ENCODE measurements around the gene SLC4A7.

DNA sequence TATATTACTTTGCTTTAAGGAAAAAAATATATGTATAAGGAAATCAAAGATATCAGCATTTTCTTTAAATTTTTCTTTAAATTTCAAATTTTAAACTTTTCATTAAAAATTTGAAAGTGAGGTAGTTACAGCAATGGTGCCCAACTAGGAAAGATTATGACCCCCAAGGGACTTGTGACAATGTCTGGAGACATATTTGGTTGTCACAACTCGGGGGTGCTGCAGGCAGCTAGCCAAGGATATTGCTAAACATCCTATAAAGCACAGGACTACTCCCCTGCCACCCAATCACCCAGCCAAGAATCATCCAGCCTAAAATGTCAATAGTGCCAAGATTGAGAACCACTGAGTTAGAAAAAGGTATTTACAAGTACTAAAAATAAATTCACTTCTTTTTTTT lies 57.3 kb downstream of the SLC4A7 start:
- TF ChIP-seq POLR2A (IDR thresholded peaks at IDR 0.05; ENCODE audit: low read length) (no peak), GATA1 (IDR thresholded peaks at IDR 0.05; ENCODE audit: low read depth, low read length) (no peak)

Measured in erythroblast (primary cell).